ENCODE measurements around the gene GARRE1.
"Not testable (repeated sequence)": the region's sequence is repeated elsewhere in the genome, so short reads cannot be mapped to it uniquely, and the experiment has no call there.

GRCh38 chr19:34253681-34254045 lies 691 bp upstream of the GARRE1 start:
- TF ChIP-seq CTCF, POLR2A (IDR thresholded peaks at IDR 0.05): not testable (repeated sequence)

Measured in esophagus squamous epithelium (tissue), 4 donors.